Measurements from ENCODE around the gene SH3RF1. TPM values are rescaled to one million over a fixed set of nuclear protein-coding genes. Genes with fewer than 3 reads are reported as not detected.

SH3RF1 gene
- total and polyA plus RNA-seq, 8 donors = 4.0 to 30.6 (median 12.7) TPM

GRCh38 chr4:169209388-169209883 lies 61.3 kb downstream of the SH3RF1 start:
- ATAC-seq (peak in 2 of 4 donors; percentile 38 to 64), FAIRE-seq (no peak), DNase-seq (no peak)
- intact Hi-C loops (cut with DNase I) = no loop called here
- Histone ChIP-seq H3K4me1 (peaks cover 3 to 12% (median 12%) of the 10 kb centered on the region in 3 donors), H3K27ac (no peak overlapping the region), H3K4me3 (no peak overlapping the region), H3K9me3 (no peaks in the 10 kb centered on the region), H3K27me3 (no peaks in the 10 kb centered on the region), H3K36me3 (peaks cover 0 to 3% (median 0%) of the 10 kb centered on the region in 3 donors)
- WGBS, 2 donors = 60 to 68% methylated on average over 5 of the region's 5 CpGs
- TF ChIP-seq, protein P1, sequence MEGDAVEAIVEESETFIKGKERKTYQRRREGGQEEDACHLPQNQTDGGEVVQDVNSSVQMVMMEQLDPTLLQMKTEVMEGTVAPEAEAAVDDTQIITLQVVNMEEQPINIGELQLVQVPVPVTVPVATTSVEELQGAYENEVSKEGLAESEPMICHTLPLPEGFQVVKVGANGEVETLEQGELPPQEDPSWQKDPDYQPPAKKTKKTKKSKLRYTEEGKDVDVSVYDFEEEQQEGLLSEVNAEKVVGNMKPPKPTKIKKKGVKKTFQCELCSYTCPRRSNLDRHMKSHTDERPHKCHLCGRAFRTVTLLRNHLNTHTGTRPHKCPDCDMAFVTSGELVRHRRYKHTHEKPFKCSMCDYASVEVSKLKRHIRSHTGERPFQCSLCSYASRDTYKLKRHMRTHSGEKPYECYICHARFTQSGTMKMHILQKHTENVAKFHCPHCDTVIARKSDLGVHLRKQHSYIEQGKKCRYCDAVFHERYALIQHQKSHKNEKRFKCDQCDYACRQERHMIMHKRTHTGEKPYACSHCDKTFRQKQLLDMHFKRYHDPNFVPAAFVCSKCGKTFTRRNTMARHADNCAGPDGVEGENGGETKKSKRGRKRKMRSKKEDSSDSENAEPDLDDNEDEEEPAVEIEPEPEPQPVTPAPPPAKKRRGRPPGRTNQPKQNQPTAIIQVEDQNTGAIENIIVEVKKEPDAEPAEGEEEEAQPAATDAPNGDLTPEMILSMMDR (IDR thresholded peaks at IDR 0.05) = no peak

DNA sequence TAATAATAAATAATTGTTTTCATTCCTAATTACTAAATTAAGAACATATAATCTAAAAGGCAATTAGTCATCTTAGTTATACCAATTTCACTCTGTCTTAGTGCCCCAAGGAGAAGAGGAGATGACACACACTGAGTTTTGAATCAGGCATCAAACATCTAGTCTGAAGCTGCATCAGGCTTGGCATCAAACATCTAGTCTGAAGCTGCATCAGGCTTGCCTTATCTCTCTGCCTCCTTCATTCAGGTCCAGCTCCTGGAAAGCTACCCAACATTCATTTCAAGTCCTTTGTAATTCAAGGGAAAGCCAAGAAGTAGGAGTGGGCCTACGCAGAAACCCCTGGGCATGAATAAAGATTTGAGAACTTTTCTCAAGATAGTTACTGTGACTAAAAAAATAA lies 62.2 kb downstream of the SH3RF1 start:
- no peak for ATAC-seq
- DNase-seq = no peak
- Histone ChIP-seq H3K27me3 (no peaks in the 10 kb centered on the region), H3K4me1 (peaks cover 3 to 21% (median 17%) of the 10 kb centered on the region in 3 donors), H3K4me3 (no peak overlapping the region), H3K36me3 (no peaks in the 10 kb centered on the region), H3K27ac (no peak overlapping the region), H3K9me3 (no peaks in the 10 kb centered on the region)
- TF ChIP-seq, protein P1 (IDR thresholded peaks at IDR 0.05) = no peak
- 99 to 100% methylated on average over 1 of the region's 1 CpG for WGBS, 2 donors
- intact Hi-C loops (cut with DNase I) = no loop called here
- FAIRE-seq = no peak

DNA sequence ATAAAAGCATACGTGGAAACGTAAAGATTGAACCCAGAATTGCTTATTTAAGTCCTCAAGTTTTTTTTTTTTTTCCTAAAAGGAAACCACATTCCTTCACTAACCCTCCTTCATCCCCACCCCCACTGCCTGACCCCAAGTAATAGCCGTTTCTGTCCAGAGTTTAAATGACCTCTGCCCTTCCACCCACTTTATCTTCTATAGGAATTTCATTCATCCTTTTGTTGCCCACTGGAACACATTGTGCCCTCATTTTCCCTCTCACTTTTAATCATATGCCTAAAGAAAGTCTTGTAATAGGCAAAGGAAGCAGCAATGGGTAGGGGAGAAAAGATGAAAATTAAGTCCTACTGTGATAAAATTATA lies 62.7 kb downstream of the SH3RF1 start:
- H3K27me3 ChIP-seq = no peaks in the 10 kb centered on the region
- peaks cover 3 to 22% (median 20%) of the 10 kb centered on the region in 3 donors for H3K4me1 ChIP-seq
- no peak for DNase-seq
- intact Hi-C loops (cut with DNase I) = no loop called here
- no peak overlapping the region for H3K27ac ChIP-seq
- TF ChIP-seq, protein P1 (IDR thresholded peaks at IDR 0.05) = no peak
- no peaks in the 10 kb centered on the region for H3K36me3 ChIP-seq
- 80% methylated on average over 3 of the region's 3 CpGs for WGBS, 2 donors
- H3K4me3 ChIP-seq = no peak overlapping the region
- no peak for ATAC-seq
- no peak for FAIRE-seq
- H3K9me3 ChIP-seq = no peaks in the 10 kb centered on the region

DNA sequence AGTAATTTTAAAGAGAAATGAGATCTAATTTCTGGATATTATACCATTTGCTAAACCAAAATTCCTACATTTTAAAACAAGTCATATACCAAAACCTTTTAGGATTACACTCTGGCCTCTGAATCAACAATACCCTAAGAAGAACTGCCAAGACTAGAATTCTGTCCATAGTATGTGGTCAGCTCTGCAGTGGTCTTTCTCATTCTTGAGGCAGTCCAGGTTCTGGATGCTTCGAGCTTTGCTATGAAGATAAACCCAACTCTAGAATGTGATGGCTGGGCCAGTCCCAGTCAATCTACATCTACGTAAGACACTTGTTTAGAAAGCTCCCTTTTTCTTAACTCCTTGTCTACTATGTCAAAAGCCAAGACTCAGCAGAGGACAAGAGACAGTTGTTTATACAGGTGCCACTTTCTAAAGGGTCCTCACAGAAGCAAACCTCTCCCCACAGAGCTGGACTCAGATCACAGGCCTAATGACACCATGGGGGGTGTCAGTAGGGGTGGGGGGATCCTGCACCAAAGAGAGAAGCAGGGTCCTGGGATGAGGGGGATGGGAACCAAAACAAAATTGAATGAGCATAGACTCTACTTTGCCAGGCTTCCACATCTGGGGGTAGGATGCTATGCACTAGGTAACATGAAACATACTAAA lies 63.2 kb downstream of the SH3RF1 start:
- Histone ChIP-seq H3K36me3 (no peaks in the 10 kb centered on the region), H3K27ac (no peak overlapping the region), H3K4me1 (peaks cover 6 to 22% (median 21%) of the 10 kb centered on the region in 3 donors), H3K4me3 (no peak overlapping the region), H3K9me3 (no peaks in the 10 kb centered on the region), H3K27me3 (no peaks in the 10 kb centered on the region)
- WGBS, 2 donors = 89 to 92% methylated on average over 2 of the region's 2 CpGs
- ATAC-seq (no peak), FAIRE-seq (no peak), DNase-seq (no peak)
- TF ChIP-seq, protein P1 (IDR thresholded peaks at IDR 0.05) = no peak
- intact Hi-C loops (cut with DNase I) = no loop called here

GRCh38 chr4:169205744-169206080 lies 65.0 kb downstream of the SH3RF1 start:
- no peak overlapping the region for H3K4me3 ChIP-seq
- ATAC-seq = no peak
- H3K9me3 ChIP-seq = no peaks in the 10 kb centered on the region
- no peaks in the 10 kb centered on the region for H3K36me3 ChIP-seq
- H3K27ac ChIP-seq = peak overlapping the region in 1 of 4 donors; percentile 21
- H3K27me3 ChIP-seq = no peaks in the 10 kb centered on the region
- peaks cover 18 to 36% (median 35%) of the 10 kb centered on the region in 3 donors for H3K4me1 ChIP-seq
- TF ChIP-seq, protein P1 (IDR thresholded peaks at IDR 0.05) = no peak
- intact Hi-C loops (cut with DNase I) = no loop called here
- no peak for DNase-seq
- no peak for FAIRE-seq

All from pancreas (tissue), 10 donors.